RWPE2 (cell line): Measurements from ENCODE around the gene SERPINB6.
"Not testable (repeated sequence)": the region's sequence is repeated elsewhere in the genome, so short reads cannot be mapped to it uniquely, and the experiment has no call there.

Source experiments
- ATAC-seq: fragments of 200-7000 bp; cut with Tn5 transposase; 3 replicates; pipeline ENCODE4 v1.9.1; 2021; ENCODE audit warnings: low read depth
- DNase-seq: peaks from one replicate; pipeline ENCODE4 v3.0.0-alpha.2; 2020; ENCODE audit warnings: low spot score
- H3K27ac ChIP-seq: fragments of 450-650 bp; 2 replicates; pipeline ENCODE4 v1.5.1; 2017; ENCODE audit warnings: mild to moderate bottlenecking; ENCODE audit not compliant: poor library complexity, severe bottlenecking
- H3K27me3 ChIP-seq: fragments of 250-450 bp; sonication (Bioruptor Pico); 2 replicates; pipeline ENCODE4 v1.5.1; 2021; ENCODE audit warnings: mild to moderate bottlenecking, moderate library complexity; ENCODE audit not compliant: insufficient read depth, poor library complexity, severe bottlenecking
- H3K36me3 ChIP-seq: fragments of 250-450 bp; sonication (Bioruptor Pico); 2 replicates; pipeline ENCODE4 v1.5.1; 2020; ENCODE audit warnings: low read depth, mild to moderate bottlenecking, moderate library complexity
- H3K4me1 ChIP-seq: fragments of 250-450 bp; sonication (Bioruptor Pico); 2 replicates; pipeline ENCODE4 v1.5.1; 2021; ENCODE audit warnings: mild to moderate bottlenecking, moderate library complexity; ENCODE audit not compliant: insufficient read depth, poor library complexity, severe bottlenecking
- H3K4me3 ChIP-seq: fragments of 250-450 bp; sonication (Bioruptor Pico); 2 replicates; pipeline ENCODE4 v1.5.1; 2021; ENCODE audit warnings: mild to moderate bottlenecking, moderate library complexity; ENCODE audit not compliant: severe bottlenecking
- H3K9me3 ChIP-seq: fragments of 250-450 bp; sonication (Bioruptor Pico); 2 replicates; pipeline ENCODE4 v1.5.1; 2021; ENCODE audit warnings: mild to moderate bottlenecking, moderate library complexity; ENCODE audit not compliant: severe bottlenecking
- TF ChIP-seq, protein P1 (sequence below): fragments of 450-650 bp; IDR thresholded peaks from one replicate; pipeline ENCODE4 v1.5.1; 2017; ENCODE audit warnings: mild to moderate bottlenecking, moderate library complexity; ENCODE audit not compliant: poor library complexity, severe bottlenecking

SERPINB6 gene

DNA sequence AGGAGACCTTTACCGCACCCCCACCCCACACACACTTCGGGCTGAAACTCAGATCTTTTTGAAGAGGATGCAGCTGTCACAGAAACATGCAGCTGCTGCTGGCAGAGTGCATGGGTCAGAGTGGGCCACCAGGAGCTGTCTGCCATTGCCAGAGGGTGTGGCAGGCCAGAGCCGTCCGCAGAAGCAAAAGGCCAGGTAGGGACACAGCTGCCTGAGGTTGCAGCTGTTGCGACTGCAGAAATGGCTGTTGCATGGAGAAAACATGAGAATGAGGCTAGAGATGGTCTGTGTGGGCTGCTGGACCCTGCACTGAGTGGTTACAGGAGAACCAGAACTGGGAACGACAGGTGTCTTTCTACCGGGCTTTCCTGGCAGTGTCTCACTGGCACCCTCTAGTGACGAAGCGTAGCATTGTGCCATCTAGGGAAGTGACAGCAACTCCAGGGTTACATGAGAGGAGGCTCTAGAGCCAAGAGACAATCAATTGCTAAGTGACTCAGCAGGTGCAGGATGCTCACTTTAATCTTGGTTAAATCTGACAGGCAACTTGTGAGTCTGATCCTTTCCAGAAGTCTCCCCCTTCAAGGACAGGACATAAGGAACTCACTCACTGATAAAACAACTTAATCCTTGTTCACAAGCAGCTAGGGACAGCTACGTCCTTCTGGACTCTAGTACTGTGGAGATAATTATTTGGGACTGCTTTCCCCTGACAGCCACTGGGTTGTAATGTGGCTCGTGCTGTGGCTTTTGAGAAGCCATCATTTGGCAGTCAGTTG is 39.2 kb downstream of the SERPINB6 start:
- TF ChIP-seq, protein P1, sequence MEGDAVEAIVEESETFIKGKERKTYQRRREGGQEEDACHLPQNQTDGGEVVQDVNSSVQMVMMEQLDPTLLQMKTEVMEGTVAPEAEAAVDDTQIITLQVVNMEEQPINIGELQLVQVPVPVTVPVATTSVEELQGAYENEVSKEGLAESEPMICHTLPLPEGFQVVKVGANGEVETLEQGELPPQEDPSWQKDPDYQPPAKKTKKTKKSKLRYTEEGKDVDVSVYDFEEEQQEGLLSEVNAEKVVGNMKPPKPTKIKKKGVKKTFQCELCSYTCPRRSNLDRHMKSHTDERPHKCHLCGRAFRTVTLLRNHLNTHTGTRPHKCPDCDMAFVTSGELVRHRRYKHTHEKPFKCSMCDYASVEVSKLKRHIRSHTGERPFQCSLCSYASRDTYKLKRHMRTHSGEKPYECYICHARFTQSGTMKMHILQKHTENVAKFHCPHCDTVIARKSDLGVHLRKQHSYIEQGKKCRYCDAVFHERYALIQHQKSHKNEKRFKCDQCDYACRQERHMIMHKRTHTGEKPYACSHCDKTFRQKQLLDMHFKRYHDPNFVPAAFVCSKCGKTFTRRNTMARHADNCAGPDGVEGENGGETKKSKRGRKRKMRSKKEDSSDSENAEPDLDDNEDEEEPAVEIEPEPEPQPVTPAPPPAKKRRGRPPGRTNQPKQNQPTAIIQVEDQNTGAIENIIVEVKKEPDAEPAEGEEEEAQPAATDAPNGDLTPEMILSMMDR = peak; percentile 98
- Histone ChIP-seq H3K36me3 (no peaks in the 10 kb centered on the region), H3K4me1 (no peaks in the 10 kb centered on the region), H3K27me3 (no peaks in the 10 kb centered on the region), H3K4me3 (no peak overlapping the region), H3K27ac (no peak overlapping the region), H3K9me3 (no peaks in the 10 kb centered on the region)
- no peak for DNase-seq
- ATAC-seq = peak; percentile 92

DNA sequence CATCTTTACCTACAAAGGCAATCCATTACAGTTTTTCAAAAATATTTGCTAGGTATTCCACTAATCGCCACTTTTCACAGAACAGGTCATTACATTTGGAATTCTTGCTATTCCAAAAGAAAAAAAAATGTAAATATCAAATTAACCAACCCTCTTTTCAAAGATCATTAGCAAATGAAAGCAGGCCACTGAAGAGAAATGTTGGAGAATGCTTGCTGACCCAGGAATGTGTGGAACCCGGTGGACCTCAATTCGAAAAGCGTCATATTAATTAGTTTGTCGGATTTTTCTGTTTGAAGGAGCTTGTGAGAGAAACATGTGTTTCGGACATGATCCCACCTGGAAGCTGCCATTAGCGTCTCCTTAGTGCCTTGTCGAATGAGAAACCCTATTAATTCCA is 40.3 kb downstream of the SERPINB6 start:
- Histone ChIP-seq H3K4me1 (no peaks in the 10 kb centered on the region), H3K36me3 (no peaks in the 10 kb centered on the region), H3K4me3 (no peak overlapping the region), H3K27me3 (no peaks in the 10 kb centered on the region), H3K9me3 (no peaks in the 10 kb centered on the region), H3K27ac (no peak overlapping the region)
- TF ChIP-seq, protein P1 = no peak
- ATAC-seq (no peak), DNase-seq (no peak)

GRCh38 chr6:2927931-2928330 is 43.4 kb downstream of the SERPINB6 start:
- not testable (repeated sequence) for H3K36me3 ChIP-seq, H3K27ac ChIP-seq, H3K4me1 ChIP-seq, H3K9me3 ChIP-seq, DNase-seq, H3K27me3 ChIP-seq, H3K4me3 ChIP-seq, ATAC-seq

DNA sequence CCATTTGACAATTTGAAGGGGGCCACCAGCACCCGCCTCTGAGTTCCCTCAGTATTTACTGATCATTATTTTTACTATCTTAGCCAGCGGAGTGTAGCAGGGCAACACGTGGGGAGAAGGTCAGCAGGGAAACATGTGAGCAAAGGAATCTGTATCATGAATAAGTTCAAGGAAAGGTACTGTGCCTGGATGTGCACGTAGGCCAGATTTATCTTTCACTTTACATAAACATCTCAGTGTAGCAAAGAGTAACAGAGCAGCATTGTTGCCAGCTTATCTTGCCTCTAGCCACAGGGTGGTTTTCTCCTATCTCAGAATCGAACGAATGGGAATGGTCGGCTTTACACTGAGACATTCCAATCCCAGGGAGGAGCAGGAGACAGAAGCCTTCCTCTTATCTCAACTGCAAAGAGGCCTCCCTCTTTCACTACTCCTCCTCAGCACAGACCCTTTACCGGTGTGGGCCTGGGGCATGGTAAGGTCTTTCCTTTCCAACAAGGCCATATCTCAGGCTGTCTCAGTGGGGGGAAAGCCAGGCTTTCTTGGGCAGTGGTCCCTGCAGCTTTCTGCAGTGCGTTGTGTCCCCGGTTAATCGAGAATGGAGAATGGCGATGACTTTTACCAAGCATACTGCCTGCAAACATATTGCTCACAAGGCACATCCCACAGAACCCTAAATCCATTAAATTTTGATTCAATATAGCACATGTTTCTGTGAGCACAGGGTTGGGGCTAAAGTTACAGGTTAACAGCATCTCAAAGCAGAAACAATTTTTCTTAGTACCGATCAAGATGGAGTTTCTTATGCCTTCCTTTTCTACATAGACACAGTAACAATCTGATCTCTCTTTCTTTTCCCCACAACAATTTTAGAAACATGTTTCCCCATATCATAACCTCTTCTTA is 45.3 kb downstream of the SERPINB6 start:
- H3K4me3 ChIP-seq, H3K36me3 ChIP-seq, H3K27me3 ChIP-seq, H3K9me3 ChIP-seq, H3K27ac ChIP-seq, H3K4me1 ChIP-seq, ATAC-seq, DNase-seq: not testable (repeated sequence)

GRCh38 chr6:2921520-2922115 is 49.7 kb downstream of the SERPINB6 start:
- H3K9me3 ChIP-seq = no peaks in the 10 kb centered on the region
- no peaks in the 10 kb centered on the region for H3K27me3 ChIP-seq
- H3K27ac ChIP-seq = no peak overlapping the region
- TF ChIP-seq, protein P1 = no peak
- no peaks in the 10 kb centered on the region for H3K4me1 ChIP-seq
- DNase-seq (no peak), ATAC-seq (no peak)
- no peak overlapping the region for H3K4me3 ChIP-seq
- H3K36me3 ChIP-seq = no peaks in the 10 kb centered on the region
